K562 (cell line): ENCODE measurements around the gene SPATA24. TPM values are rescaled to one million over a fixed set of nuclear protein-coding genes. Genes with fewer than 3 reads are reported as not detected.

Experiments used
- FOSL1 ChIP-seq: fragments of 200-800 bp; sonication (Bioruptor generic); conservative IDR thresholded peaks from 2 replicates; pipeline ENCODE4 v1.6.1; 2016; ENCODE audit warnings: missing genetic modification characterization, missing compliant biosample characterization
- FOXJ2 ChIP-seq: fragments of 200-800 bp; sonication (Bioruptor generic); IDR thresholded peaks from 2 replicates; pipeline ENCODE4 v1.6.1; 2016; ENCODE audit warnings: missing genetic modification characterization, missing compliant biosample characterization
- HMGN3 ChIP-seq: IDR thresholded peaks from 2 replicates; pipeline ENCODE4 v1.6.1; 2011; ENCODE audit warnings: borderline replicate concordance, low read depth, mild to moderate bottlenecking, mixed read lengths, low read length; ENCODE audit not compliant: insufficient read length; ENCODE audit errors: extremely low read depth
- KLF10 ChIP-seq: fragments of 250-450 bp; sonication (Bioruptor Pico); IDR thresholded peaks from 2 replicates; pipeline ENCODE4 v1.6.1; 2021; ENCODE audit warnings: matching md5 sums
- MCM3 ChIP-seq: fragments of 450-650 bp; IDR thresholded peaks from 2 replicates; pipeline ENCODE4 v1.6.1; 2016
- SMAD2 ChIP-seq: fragments of 150-350 bp; IDR thresholded peaks from 2 replicates; pipeline ENCODE4 v1.6.1; 2014; ENCODE audit warnings: low read depth, mild to moderate bottlenecking, low read length
- polyA plus RNA-seq, 8 experiments: library from polyadenylated mRNA; depleted of rRNA in 4 of 8; stranded (reverse) in 5 of 8; unstranded in 3 of 8; fragments of >200 nt; fragmentation: Nextera tagmentation in 2 of 8; fragmentation: Illumina TruSeq in 1 of 8; extraction: Ambion mirVana in 2 of 8; extraction: Trizol in 1 of 8; gene quantifications; 2 replicates each; pipeline versions ENCODE4 v1.2.1 to v1.2.3, GENCODE V29; 2011 to 2014; ENCODE audit warnings: inconsistent platforms in 1 of 8, missing spikeins in 1 of 8
- total RNA-seq, 7 experiments: library from RNA; depleted of rRNA in 6 of 7; stranded (reverse); fragments of >200 nt in 6 of 7; fragmentation: Illumina TruSeq in 2 of 7; extraction: Trizol in 2 of 7; gene quantifications; 2 replicates each; pipeline versions ENCODE4 v1.2.1 to v1.2.3, GENCODE V29; 2011 to 2021; ENCODE audit warnings: low replicate concordance in 1 of 7
- TF ChIP-seq, protein P1 (sequence below), 2 experiments: fragments of 450-650 bp in 1 of 2; IDR thresholded peaks; 2 replicates each; pipeline ENCODE4 v1.6.1; 2011 to 2017; ENCODE audit warnings: low read depth in 2 of 2, antibody characterized with exemption in 1 of 2, borderline replicate concordance in 1 of 2, low read length in 1 of 2, mild to moderate bottlenecking in 1 of 2, mixed read lengths in 1 of 2; ENCODE audit not compliant: control insufficient read depth in 1 of 2
- TF ChIP-seq, protein P2 (sequence below): fragments of 450-650 bp; formaldehyde crosslinking; IDR thresholded peaks from 2 replicates; pipeline ENCODE4 v1.4.0; 2020; ENCODE audit warnings: mild to moderate bottlenecking, moderate library complexity
- TF ChIP-seq, protein P3 (sequence below): sonication (generic); formaldehyde crosslinking; IDR thresholded peaks from 2 replicates; pipeline ENCODE4 v1.8.1; 2023; ENCODE audit warnings: mild to moderate bottlenecking, missing genetic modification reagents

SPATA24 gene
- total and polyA plus RNA-seq, 9 of the 15 experiments (the other 6 are each of a cell fraction or from before 2014, with no cell fraction given): 4.1 to 12.6 (median 8.0) TPM

DNA sequence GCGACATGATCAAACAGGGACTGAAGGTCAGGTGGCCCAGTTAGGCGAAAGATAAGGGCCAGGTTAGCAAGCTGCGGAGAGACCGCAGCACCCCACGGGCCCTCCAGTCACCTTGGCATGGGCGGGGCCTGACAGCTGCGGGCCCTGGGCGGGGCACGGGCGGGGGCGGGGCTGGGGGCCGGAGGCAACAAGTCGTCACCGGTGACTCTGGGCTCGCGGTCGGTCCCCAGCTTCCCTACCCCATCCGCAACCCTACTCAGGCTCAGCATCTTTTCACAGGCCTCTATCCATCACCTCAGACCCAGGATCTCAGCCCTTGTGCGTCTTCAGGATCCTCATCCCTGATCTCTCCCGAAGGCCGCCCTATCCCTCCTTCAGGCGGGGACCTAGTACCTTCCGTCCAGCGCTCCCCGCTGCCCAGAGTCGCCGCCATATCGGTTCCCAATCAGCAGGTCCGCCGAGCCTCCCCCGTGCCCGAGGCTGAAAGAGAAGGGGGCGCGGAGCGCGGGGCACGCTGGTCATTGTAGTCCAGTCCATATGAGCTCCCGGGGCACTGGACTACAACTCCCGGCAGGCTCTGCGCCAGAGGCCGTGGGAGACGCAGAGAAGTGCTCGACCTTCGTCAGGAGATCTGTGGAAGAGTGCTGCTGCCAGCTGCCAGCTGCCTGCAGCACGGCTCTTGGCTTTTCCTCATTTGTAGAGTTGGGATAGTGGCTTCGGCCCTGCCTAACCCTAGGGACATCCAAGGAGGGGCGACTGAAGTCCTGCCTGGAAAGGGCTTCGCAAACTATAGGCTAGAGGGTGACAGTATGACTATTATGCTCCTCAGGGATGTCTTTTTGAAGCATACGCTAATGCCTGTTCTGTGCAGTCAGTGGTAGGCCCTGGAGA is 35.4 kb upstream of the SPATA24 start, which contains the start of gene DNAJC18 (continued):
- TF ChIP-seq, protein P1, sequence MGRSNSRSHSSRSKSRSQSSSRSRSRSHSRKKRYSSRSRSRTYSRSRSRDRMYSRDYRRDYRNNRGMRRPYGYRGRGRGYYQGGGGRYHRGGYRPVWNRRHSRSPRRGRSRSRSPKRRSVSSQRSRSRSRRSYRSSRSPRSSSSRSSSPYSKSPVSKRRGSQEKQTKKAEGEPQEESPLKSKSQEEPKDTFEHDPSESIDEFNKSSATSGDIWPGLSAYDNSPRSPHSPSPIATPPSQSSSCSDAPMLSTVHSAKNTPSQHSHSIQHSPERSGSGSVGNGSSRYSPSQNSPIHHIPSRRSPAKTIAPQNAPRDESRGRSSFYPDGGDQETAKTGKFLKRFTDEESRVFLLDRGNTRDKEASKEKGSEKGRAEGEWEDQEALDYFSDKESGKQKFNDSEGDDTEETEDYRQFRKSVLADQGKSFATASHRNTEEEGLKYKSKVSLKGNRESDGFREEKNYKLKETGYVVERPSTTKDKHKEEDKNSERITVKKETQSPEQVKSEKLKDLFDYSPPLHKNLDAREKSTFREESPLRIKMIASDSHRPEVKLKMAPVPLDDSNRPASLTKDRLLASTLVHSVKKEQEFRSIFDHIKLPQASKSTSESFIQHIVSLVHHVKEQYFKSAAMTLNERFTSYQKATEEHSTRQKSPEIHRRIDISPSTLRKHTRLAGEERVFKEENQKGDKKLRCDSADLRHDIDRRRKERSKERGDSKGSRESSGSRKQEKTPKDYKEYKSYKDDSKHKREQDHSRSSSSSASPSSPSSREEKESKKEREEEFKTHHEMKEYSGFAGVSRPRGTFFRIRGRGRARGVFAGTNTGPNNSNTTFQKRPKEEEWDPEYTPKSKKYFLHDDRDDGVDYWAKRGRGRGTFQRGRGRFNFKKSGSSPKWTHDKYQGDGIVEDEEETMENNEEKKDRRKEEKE (IDR thresholded peaks at IDR 0.05; ENCODE audit: borderline replicate concordance in 1 of 2, control insufficient read depth in 1 of 2, low read depth in 2 of 2, low read length in 1 of 2): no peak
- TF ChIP-seq HMGN3: peak; percentile 66
- TF ChIP-seq SMAD2: no peak
- TF ChIP-seq FOSL1: peak; percentile 57
- no peak for TF ChIP-seq KLF10
- TF ChIP-seq, protein P2, sequence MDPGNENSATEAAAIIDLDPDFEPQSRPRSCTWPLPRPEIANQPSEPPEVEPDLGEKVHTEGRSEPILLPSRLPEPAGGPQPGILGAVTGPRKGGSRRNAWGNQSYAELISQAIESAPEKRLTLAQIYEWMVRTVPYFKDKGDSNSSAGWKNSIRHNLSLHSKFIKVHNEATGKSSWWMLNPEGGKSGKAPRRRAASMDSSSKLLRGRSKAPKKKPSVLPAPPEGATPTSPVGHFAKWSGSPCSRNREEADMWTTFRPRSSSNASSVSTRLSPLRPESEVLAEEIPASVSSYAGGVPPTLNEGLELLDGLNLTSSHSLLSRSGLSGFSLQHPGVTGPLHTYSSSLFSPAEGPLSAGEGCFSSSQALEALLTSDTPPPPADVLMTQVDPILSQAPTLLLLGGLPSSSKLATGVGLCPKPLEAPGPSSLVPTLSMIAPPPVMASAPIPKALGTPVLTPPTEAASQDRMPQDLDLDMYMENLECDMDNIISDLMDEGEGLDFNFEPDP (CRISPR knock-in tag): no peak
- TF ChIP-seq, protein P3, sequence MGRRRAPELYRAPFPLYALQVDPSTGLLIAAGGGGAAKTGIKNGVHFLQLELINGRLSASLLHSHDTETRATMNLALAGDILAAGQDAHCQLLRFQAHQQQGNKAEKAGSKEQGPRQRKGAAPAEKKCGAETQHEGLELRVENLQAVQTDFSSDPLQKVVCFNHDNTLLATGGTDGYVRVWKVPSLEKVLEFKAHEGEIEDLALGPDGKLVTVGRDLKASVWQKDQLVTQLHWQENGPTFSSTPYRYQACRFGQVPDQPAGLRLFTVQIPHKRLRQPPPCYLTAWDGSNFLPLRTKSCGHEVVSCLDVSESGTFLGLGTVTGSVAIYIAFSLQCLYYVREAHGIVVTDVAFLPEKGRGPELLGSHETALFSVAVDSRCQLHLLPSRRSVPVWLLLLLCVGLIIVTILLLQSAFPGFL (CRISPR knock-in tag): no peak
- TF ChIP-seq FOXJ2 (tag): no peak
- TF ChIP-seq MCM3: no peak
